ENCODE data around the gene DPH2. TPM values are rescaled to one million over a fixed set of nuclear protein-coding genes. Genes with fewer than 3 reads are reported as not detected.

DPH2 gene
- total and polyA plus RNA-seq, 10 of the 15 experiments (the other 5 are each of a cell fraction or from before 2014, with no cell fraction given): 13.1 to 82.9 (median 52.0) TPM

DNA sequence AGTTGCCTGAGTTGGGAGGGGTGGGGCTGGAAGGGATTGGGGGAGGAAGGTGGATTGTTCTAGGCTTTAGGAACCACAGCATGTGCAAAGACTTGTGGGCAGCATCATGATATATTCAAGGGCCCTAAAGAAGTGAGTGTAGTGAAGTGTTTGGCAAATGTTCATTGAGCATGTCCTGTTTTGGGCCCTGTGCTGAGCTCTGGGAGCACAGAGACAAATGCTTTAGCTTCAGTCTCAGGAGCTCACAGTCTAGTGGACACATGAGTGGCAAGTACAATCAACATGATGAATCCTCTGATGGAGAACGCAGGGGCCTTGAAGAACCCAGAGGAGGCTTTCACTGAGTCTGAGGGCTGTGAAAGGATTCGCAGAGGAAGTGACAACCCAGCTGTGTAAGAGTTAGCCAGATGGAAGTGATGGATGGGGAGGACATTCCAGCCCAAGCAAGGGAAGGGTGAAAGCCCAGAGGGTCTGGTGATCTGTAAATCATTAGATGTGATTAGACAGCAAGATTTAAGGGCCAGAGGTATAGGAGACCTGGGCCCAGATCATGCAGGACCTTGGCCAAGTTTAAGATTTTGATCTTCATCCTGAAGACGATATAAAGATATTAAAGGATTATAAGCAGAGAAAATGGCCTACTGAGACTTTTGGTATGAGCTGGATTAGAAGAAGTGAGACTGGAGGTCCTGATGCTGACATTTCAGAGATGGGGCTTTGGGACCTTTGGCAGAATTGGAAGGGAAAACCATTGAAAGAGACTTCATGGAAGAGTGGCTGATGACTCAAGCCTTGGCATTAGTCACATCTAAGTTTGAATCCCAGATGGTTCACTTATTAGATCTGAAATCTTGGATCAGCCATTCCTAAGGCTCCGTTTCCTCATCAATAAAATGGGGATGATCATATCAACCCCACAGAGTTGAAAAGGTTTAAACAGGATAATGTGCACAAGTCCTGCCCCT lies 18.5 kb upstream of the DPH2 start:
- in situ Hi-C loops (cut with MboI): no loop called here
- WGBS (ENCODE audit: insufficient coverage, insufficient replicate concordance, low lambda C conversion rate, missing lambda C conversion rate): 80% methylated on average over 4 of the region's 4 CpGs
- H3K36me3 ChIP-seq (ENCODE audit: control insufficient read depth in 2 of 2, insufficient read depth in 2 of 2, low read length in 1 of 2): 0 out of 4 replicates have a peak, but pooled peaks cover 0 to 4% of the 10 kb centered on the region in 2 experiments
- TF ChIP-seq, protein P1, sequence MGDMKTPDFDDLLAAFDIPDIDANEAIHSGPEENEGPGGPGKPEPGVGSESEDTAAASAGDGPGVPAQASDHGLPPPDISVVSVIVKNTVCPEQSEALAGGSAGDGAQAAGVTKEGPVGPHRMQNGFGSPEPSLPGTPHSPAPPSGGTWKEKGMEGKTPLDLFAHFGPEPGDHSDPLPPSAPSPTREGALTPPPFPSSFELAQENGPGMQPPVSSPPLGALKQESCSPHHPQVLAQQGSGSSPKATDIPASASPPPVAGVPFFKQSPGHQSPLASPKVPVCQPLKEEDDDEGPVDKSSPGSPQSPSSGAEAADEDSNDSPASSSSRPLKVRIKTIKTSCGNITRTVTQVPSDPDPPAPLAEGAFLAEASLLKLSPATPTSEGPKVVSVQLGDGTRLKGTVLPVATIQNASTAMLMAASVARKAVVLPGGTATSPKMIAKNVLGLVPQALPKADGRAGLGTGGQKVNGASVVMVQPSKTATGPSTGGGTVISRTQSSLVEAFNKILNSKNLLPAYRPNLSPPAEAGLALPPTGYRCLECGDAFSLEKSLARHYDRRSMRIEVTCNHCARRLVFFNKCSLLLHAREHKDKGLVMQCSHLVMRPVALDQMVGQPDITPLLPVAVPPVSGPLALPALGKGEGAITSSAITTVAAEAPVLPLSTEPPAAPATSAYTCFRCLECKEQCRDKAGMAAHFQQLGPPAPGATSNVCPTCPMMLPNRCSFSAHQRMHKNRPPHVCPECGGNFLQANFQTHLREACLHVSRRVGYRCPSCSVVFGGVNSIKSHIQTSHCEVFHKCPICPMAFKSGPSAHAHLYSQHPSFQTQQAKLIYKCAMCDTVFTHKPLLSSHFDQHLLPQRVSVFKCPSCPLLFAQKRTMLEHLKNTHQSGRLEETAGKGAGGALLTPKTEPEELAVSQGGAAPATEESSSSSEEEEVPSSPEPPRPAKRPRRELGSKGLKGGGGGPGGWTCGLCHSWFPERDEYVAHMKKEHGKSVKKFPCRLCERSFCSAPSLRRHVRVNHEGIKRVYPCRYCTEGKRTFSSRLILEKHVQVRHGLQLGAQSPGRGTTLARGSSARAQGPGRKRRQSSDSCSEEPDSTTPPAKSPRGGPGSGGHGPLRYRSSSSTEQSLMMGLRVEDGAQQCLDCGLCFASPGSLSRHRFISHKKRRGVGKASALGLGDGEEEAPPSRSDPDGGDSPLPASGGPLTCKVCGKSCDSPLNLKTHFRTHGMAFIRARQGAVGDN (IDR thresholded peaks at IDR 0.05): no peak
- TF ChIP-seq SPI1 (IDR thresholded peaks at IDR 0.05; ENCODE audit: borderline replicate concordance, insufficient read depth, low read depth, low read length) (no peak), NBN (IDR thresholded peaks at IDR 0.05) (no peak), NFYA (IDR thresholded peaks at IDR 0.05; ENCODE audit: borderline replicate concordance, low read depth, low read length) (no peak), RELA (IDR thresholded peaks at IDR 0.05; ENCODE audit: borderline replicate concordance, partially characterized antibody) (no peak), ZNF384 (IDR thresholded peaks at IDR 0.05; ENCODE audit: borderline replicate concordance, low read depth, low read length) (no peak), MAX (IDR thresholded peaks at IDR 0.05; ENCODE audit: low read depth, low read length) (no peak), TAF1 (IDR thresholded peaks at IDR 0.05; ENCODE audit: borderline replicate concordance, low read depth, low read length) (no peak), KLF5 (IDR thresholded peaks at IDR 0.05; ENCODE audit: partially characterized antibody) (no peak), NRF1 (conservative IDR thresholded peaks at IDR 0.05; ENCODE audit: low read depth, low read length) (no peak), ASH2L (IDR thresholded peaks at IDR 0.05; ENCODE audit: borderline replicate concordance, low read depth) (no peak), MTA3 (IDR thresholded peaks at IDR 0.05; ENCODE audit: borderline replicate concordance, low read length) (no peak), JUND (IDR thresholded peaks at IDR 0.05; ENCODE audit: low read depth, low read length) (no peak), POLR2A (IDR thresholded peaks at IDR 0.05; ENCODE audit: low read depth, low read length) (no peak), JUNB (IDR thresholded peaks at IDR 0.05) (no peak)
- TF ChIP-seq, protein P2, sequence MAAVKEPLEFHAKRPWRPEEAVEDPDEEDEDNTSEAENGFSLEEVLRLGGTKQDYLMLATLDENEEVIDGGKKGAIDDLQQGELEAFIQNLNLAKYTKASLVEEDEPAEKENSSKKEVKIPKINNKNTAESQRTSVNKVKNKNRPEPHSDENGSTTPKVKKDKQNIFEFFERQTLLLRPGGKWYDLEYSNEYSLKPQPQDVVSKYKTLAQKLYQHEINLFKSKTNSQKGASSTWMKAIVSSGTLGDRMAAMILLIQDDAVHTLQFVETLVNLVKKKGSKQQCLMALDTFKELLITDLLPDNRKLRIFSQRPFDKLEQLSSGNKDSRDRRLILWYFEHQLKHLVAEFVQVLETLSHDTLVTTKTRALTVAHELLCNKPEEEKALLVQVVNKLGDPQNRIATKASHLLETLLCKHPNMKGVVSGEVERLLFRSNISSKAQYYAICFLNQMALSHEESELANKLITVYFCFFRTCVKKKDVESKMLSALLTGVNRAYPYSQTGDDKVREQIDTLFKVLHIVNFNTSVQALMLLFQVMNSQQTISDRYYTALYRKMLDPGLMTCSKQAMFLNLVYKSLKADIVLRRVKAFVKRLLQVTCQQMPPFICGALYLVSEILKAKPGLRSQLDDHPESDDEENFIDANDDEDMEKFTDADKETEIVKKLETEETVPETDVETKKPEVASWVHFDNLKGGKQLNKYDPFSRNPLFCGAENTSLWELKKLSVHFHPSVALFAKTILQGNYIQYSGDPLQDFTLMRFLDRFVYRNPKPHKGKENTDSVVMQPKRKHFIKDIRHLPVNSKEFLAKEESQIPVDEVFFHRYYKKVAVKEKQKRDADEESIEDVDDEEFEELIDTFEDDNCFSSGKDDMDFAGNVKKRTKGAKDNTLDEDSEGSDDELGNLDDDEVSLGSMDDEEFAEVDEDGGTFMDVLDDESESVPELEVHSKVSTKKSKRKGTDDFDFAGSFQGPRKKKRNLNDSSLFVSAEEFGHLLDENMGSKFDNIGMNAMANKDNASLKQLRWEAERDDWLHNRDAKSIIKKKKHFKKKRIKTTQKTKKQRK (IDR thresholded peaks at IDR 0.05; ENCODE audit: low read depth, low read length): no peak

More for the DNA sequence above, 18.5 kb upstream of the DPH2 start:
- Histone ChIP-seq H3K4me1 (ENCODE audit: control insufficient read depth, insufficient read depth, low read length) (peaks cover 10% of the 10 kb centered on the region), H3K9ac (ENCODE audit: control insufficient read depth, insufficient read depth, low read length) (no peak overlapping the region), H3K27ac (ENCODE audit: control insufficient read depth, insufficient read depth) (no peak overlapping the region), H2AFZ (ENCODE audit: control insufficient read depth, low read depth, low read length) (no peak overlapping the region), H3K27me3 (replicated peaks in 1 of 2; ENCODE audit: control insufficient read depth in 2 of 2, insufficient read depth in 2 of 2, low read length in 1 of 2) (no peaks in the 10 kb centered on the region), H3K4me2 (ENCODE audit: control insufficient read depth, insufficient read depth) (no peak overlapping the region), H3K79me2 (ENCODE audit: control insufficient read depth, insufficient read depth, low read length) (peaks cover 15% of the 10 kb centered on the region), H3K9me3 (replicated peaks; ENCODE audit: control insufficient read depth, insufficient read depth, low read length) (no peaks in the 10 kb centered on the region), H3K4me3 (no peak overlapping the region), H4K20me1 (ENCODE audit: control insufficient read depth, insufficient read depth) (no peaks in the 10 kb centered on the region)
- SMC1A ChIA-PET (ENCODE audit: uncharacterized antibody, unreplicated experiment): interaction anchor here (0.9 to 1.2 kb wide), 3 partner anchors 24 to 201 kb away, joined by 3 read pairs; partner anchors contain the start of gene ATP6V0B
- no TSS peak for BruUV-seq (replicated peaks)
- RAD21 ChIA-PET (ENCODE audit: unreplicated experiment): interaction anchor here (0.6 kb wide), 1 partner anchor 417 kb away, joined by 3 read pairs; no protein-coding TSS in a partner anchor
- ATAC-seq (no peak), DNase-seq (ENCODE audit: low read depth, low spot score) (no peak), FAIRE-seq (no peak)
- intact Hi-C loops (cut with micrococcal nuclease; ENCODE audit: unreplicated experiment): no loop called here
- CTCF ChIA-PET: interaction anchor here (1.2 to 10.4 kb wide), 3 partner anchors 16 to 188 kb away, joined by 3 to 166 read pairs (median 10); no protein-coding TSS in a partner anchor
- POLR2A ChIA-PET: interaction anchor here (0.8 kb wide), 1 partner anchor 47 kb away, joined by 3 read pairs; no protein-coding TSS in a partner anchor

All from GM12878 (cell line).